ENCODE data around the gene CAND2. TPM values are rescaled to one million over a fixed set of nuclear protein-coding genes. Genes with fewer than 3 reads are reported as not detected.

Gene CAND2
- total RNA-seq, 4 donors from 2014 or later: 11.5 to 29.9 (median 19.4) TPM

DNA sequence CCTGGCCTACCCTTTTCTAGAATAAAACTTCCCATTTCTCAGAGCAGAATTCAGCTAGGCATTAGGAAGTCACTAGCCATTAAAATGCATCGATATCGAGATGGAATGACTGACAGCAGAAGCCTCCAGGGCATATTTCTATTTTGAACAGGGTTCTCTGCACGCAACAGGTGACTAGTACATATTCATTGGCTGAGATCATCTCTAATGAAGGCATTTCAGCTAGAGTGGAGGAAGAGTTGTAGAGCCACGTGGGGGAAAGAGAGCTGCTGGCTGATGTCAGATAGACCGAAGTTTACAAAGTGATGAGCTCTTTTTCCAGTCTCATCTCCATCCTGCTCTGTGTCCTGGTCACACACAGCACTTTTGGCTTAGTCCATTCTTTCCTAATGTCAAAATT, 44.9 kb upstream of the CAND2 start:
- TF ChIP-seq POLR2AphosphoS5 (IDR thresholded peaks at IDR 0.05): no peak
- WGBS, 2 donors (ENCODE audit: low coverage in 1 of 2): 78 to 95% methylated on average over 2 to 5 of the region's 5 CpGs

DNA sequence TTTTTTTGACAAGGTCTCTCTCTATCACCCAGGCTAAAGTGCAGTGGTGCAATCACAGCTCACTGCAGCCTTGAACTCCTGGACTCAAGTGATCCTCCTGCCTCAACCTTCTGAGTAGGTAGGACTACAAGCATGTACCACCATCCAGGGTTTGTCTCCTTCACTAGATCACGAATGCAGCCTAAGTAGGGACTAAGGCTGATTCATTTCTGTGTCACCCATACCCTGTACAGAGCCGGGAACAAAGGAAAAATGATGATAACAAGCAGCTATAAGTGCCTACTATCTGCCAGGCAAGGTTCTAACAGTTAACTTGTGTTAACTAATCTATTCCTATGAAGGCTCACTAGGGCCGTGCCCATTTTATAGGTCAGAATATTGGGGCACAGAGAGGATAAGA, 44.4 kb upstream of the CAND2 start:
- H3K27ac ChIP-seq: no peak overlapping the region
- H3K36me3 ChIP-seq: no peaks in the 10 kb centered on the region
- 0 to 67% methylated on average over 1 of the region's 3 CpGs for WGBS, 2 donors (ENCODE audit: low coverage in 1 of 2)
- peaks cover 0 to 13% (median 6%) of the 10 kb centered on the region in 3 donors for H3K4me1 ChIP-seq
- no peak overlapping the region for H3K4me3 ChIP-seq
- no peaks in the 10 kb centered on the region for H3K27me3 ChIP-seq
- TF ChIP-seq, protein P1, sequence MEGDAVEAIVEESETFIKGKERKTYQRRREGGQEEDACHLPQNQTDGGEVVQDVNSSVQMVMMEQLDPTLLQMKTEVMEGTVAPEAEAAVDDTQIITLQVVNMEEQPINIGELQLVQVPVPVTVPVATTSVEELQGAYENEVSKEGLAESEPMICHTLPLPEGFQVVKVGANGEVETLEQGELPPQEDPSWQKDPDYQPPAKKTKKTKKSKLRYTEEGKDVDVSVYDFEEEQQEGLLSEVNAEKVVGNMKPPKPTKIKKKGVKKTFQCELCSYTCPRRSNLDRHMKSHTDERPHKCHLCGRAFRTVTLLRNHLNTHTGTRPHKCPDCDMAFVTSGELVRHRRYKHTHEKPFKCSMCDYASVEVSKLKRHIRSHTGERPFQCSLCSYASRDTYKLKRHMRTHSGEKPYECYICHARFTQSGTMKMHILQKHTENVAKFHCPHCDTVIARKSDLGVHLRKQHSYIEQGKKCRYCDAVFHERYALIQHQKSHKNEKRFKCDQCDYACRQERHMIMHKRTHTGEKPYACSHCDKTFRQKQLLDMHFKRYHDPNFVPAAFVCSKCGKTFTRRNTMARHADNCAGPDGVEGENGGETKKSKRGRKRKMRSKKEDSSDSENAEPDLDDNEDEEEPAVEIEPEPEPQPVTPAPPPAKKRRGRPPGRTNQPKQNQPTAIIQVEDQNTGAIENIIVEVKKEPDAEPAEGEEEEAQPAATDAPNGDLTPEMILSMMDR (IDR thresholded peaks at IDR 0.05): no peak
- TF ChIP-seq POLR2AphosphoS5 (IDR thresholded peaks at IDR 0.05): no peak
- TF ChIP-seq POLR2A (IDR thresholded peaks at IDR 0.05): no peak
- no peak for TF ChIP-seq EP300 (IDR thresholded peaks at IDR 0.05)
- no peaks in the 10 kb centered on the region for H3K9me3 ChIP-seq
- ATAC-seq: no peak

More for the DNA sequence above, 44.9 kb upstream of the CAND2 start:
- H3K27me3 ChIP-seq: no peaks in the 10 kb centered on the region
- H3K27ac ChIP-seq: no peak overlapping the region
- H3K9me3 ChIP-seq: no peaks in the 10 kb centered on the region
- H3K4me1 ChIP-seq: peaks cover 0 to 13% (median 6%) of the 10 kb centered on the region in 3 donors
- no peak overlapping the region for H3K4me3 ChIP-seq
- no peak for ATAC-seq
- no peaks in the 10 kb centered on the region for H3K36me3 ChIP-seq

DNA sequence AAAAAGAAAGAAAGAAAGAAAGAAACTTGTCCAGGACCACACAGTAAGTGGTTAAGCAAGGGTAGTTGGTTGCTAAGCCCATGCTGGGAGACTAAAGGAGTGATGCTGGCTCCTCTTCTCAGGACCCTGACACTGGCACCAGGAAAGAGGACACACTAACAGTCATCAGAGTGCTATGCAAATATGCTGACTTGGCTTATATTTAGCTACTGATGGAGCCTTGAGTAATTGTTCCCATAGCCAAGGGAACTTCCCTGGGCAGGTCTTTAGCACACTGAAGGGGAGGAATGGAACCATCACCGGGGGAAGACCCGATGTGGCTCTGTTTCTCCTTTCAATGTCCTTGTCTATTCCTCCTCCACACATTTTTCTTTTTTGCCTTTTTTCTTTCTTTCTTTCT, 43.7 kb upstream of the CAND2 start:
- H3K4me3 ChIP-seq: no peak overlapping the region
- H3K9me3 ChIP-seq: no peaks in the 10 kb centered on the region
- 56 to 60% methylated on average over 1 to 2 of the region's 2 CpGs for WGBS, 2 donors (ENCODE audit: low coverage in 1 of 2)
- H3K36me3 ChIP-seq: no peaks in the 10 kb centered on the region
- H3K4me1 ChIP-seq: peaks cover 0 to 18% (median 6%) of the 10 kb centered on the region in 3 donors
- TF ChIP-seq POLR2AphosphoS5 (IDR thresholded peaks at IDR 0.05): no peak
- TF ChIP-seq, protein P1 (IDR thresholded peaks at IDR 0.05): no peak
- no peak for TF ChIP-seq POLR2A (IDR thresholded peaks at IDR 0.05)
- no peak for TF ChIP-seq EP300 (IDR thresholded peaks at IDR 0.05)
- no peak for ATAC-seq
- no peaks in the 10 kb centered on the region for H3K27me3 ChIP-seq
- no peak overlapping the region for H3K27ac ChIP-seq

DNA sequence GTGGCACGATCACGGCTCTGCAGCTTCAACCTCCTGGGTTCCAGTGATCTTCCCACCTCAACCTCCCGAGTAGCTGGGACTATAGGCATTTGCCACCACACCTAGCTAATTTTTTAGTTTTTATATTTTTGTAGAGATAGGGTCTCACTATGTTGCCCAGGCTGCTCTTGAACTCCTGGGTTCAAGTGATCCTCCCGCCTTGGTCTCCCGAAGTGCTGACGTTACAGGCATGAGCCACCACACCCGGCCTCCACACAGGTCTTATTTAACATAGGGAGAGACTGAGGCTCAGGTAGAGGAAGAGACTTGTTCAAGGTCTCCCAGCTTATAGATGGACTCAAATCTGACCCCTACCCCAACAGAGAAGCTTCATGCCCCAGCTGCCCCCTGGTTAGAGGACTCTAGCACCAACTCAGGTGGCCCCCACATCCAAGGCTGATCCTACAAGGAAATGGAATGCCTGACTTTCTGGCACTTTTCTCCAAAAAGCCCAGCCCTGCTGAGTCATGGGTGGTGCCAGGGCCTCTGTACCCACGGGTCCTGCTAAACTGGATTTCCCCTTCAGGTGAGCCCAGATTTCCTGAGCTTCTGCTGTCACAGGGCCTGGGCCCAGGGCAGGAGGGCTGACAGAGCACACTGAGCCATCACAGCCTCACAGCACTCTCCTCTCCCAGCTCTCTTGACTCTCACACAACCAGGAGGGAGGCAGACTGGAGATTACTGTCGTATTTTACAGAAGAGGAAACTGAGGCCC, 43.0 kb upstream of the CAND2 start:
- no peak for ATAC-seq
- H3K27me3 ChIP-seq: no peaks in the 10 kb centered on the region
- TF ChIP-seq POLR2AphosphoS5 (IDR thresholded peaks at IDR 0.05): no peak
- TF ChIP-seq, protein P1 (IDR thresholded peaks at IDR 0.05): no peak

DNA sequence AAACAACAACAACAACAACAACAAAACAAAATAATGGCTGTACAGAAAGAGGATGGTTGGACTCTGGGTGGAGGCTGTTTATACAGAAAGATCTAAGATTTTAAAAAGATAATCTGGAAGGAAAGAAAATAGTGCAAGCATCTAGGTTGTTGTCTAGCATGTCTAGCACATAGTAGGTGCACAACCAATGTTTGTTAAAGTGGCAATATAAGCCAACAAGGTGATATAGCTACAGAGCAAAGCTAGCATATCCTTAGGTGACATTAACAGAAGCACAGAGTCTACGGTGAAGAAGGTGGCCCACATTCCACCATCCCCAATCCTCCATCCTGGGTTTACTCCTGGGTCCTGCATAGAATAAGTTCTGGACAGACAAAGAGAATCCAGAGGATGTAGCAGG, 42.2 kb upstream of the CAND2 start:
- WGBS, 2 donors (ENCODE audit: low coverage in 1 of 2): 83 to 89% methylated on average over 1 of the region's 1 CpG
- Histone ChIP-seq H3K27me3 (no peaks in the 10 kb centered on the region), H3K9me3 (no peaks in the 10 kb centered on the region), H3K27ac (no peak overlapping the region), H3K4me1 (peaks cover 0 to 33% (median 13%) of the 10 kb centered on the region in 3 donors), H3K36me3 (no peaks in the 10 kb centered on the region), H3K4me3 (no peak overlapping the region)
- no peak for TF ChIP-seq EP300 (IDR thresholded peaks at IDR 0.05)
- no peak for TF ChIP-seq POLR2AphosphoS5 (IDR thresholded peaks at IDR 0.05)
- TF ChIP-seq, protein P1 (IDR thresholded peaks at IDR 0.05): no peak
- no peak for TF ChIP-seq POLR2A (IDR thresholded peaks at IDR 0.05)
- no peak for ATAC-seq

More for the DNA sequence above, 43.0 kb upstream of the CAND2 start:
- peaks cover 0 to 25% (median 11%) of the 10 kb centered on the region in 3 donors for H3K4me1 ChIP-seq
- no peaks in the 10 kb centered on the region for H3K9me3 ChIP-seq
- no peak overlapping the region for H3K27ac ChIP-seq
- H3K4me3 ChIP-seq: no peak overlapping the region
- no peaks in the 10 kb centered on the region for H3K36me3 ChIP-seq
- 60 to 91% methylated on average over 1 to 5 of the region's 9 CpGs for WGBS, 2 donors (ENCODE audit: low coverage in 1 of 2)

All from gastroesophageal sphincter (tissue), 4 donors.